GM12892 (cell line): Measurements from ENCODE around the gene NTHL1.

Experiments
- POLR2A ChIP-seq: IDR thresholded peaks from 2 replicates; pipeline ENCODE4 v1.6.1; 2011; ENCODE audit warnings: low read depth, low read length, control low read depth
- POLR2AphosphoS5 ChIP-seq: IDR thresholded peaks from 2 replicates; pipeline ENCODE4 v1.6.1; 2011; ENCODE audit warnings: low read depth, low read length, control low read depth
- TAF1 ChIP-seq: IDR thresholded peaks from 2 replicates; pipeline ENCODE4 v1.6.1; 2011; ENCODE audit warnings: low read depth, mild to moderate bottlenecking, control low read depth, low read length, borderline replicate concordance

DNA sequence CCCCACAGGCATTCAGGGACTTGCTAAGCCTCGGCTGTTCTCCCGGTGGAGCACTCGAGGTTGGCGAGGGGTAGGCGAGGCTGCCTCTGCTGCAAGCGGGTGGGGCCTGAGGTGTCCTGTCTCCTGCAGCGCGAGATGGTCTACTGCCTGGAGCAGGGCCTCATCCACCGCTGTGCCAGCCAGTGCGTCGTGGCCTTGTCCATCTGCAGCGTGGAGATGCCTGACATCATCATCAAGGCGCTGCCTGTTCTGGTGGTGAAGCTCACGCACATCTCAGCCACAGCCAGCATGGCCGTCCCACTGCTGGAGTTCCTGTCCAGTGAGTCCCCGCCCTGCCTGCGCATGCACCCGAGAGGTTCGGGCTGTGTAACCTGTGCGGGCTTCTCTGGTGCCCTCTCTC is 26.4 kb upstream of the NTHL1 start:
- no peak for TF ChIP-seq POLR2A
- no peak for TF ChIP-seq POLR2AphosphoS5
- TF ChIP-seq TAF1, result no peak
